AG10803 (cell line): ENCODE measurements around the gene RBMS3.
A peak's percentile ranks its signal among the peaks of the same experiment; 100 is the strongest.

Experiments
- DNase-seq: peaks from one replicate; pipeline ENCODE4 v3.0.0; 2010; ENCODE audit warnings: low read depth
- H3K4me3 ChIP-seq: 2 replicates; pipeline ENCODE4 v1.5.1; 2011; ENCODE audit warnings: mild to moderate bottlenecking, low read length, control low read depth
- TF ChIP-seq, protein P1 (sequence below): conservative IDR thresholded peaks from 2 replicates; pipeline ENCODE4 v1.5.1; 2011; ENCODE audit warnings: mild to moderate bottlenecking, low read length, control low read depth, inconsistent platforms

RBMS3 gene

DNA sequence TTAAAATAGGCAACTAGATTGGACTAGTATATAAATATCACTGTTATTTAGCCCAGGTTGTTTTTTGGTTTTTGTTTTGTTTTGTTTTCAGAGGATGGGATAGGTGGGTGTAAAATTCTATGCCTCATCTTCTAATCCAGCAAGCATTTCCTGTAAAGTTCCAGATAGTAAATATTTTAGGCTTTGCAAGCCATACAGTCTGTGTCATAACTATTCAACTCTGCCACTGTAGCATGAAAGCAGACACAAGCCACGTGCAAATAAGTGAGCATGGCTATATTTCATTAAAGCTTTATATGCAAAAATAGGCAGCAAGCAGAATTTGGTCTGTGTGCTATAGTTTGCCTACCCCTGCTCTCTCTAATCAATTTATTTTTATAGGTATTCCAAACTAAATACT, 668.3 kb downstream of the RBMS3 start:
- peak; percentile 47 for DNase-seq
- TF ChIP-seq, protein P1, sequence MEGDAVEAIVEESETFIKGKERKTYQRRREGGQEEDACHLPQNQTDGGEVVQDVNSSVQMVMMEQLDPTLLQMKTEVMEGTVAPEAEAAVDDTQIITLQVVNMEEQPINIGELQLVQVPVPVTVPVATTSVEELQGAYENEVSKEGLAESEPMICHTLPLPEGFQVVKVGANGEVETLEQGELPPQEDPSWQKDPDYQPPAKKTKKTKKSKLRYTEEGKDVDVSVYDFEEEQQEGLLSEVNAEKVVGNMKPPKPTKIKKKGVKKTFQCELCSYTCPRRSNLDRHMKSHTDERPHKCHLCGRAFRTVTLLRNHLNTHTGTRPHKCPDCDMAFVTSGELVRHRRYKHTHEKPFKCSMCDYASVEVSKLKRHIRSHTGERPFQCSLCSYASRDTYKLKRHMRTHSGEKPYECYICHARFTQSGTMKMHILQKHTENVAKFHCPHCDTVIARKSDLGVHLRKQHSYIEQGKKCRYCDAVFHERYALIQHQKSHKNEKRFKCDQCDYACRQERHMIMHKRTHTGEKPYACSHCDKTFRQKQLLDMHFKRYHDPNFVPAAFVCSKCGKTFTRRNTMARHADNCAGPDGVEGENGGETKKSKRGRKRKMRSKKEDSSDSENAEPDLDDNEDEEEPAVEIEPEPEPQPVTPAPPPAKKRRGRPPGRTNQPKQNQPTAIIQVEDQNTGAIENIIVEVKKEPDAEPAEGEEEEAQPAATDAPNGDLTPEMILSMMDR: no peak
- no peak overlapping the region for H3K4me3 ChIP-seq

GRCh38 chr3:29949940-29950616, 669.2 kb downstream of the RBMS3 start:
- peak; percentile 60 for DNase-seq
- TF ChIP-seq, protein P1: no peak
- H3K4me3 ChIP-seq: peak overlapping the region; percentile 20; the same call in 1 of the 2 replicates

DNA sequence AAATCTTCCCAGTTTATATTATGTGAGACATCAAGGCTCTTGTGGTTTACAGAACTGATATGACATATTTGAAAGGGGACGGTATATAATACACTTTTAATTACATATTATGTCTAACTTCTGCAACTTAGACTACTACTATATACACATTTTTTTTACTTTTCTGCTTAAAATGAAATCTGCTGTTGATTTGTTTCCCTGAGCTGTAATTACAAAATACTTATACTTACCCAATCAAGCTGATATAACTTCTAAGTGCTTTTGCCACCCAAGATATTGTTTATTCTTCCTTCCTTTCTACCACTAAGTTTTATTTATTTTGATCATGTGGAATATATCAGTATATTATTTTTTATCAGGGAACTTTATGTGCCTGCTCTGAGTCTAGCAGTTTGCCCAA, 671.6 kb downstream of the RBMS3 start:
- TF ChIP-seq, protein P1: no peak
- H3K4me3 ChIP-seq: no peak overlapping the region
- no peak for DNase-seq

DNA sequence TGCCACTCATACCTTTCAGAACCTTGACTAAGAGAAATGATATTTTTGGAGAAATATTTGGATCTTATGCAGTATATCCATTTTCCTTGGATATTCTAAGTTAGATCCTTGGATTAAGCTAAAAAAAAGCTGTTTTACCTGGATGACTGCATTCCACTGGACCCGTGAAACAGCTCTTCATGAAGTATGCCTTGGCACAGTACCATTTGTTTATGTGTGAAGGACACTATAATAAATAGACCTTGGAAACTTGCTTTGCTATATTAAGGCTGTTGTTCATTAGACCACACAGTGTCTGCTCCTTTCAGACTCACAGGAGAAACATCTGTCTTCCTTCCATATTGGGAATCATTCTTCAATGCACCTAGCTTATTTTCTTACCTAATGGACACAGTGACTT, 674.5 kb downstream of the RBMS3 start:
- H3K4me3 ChIP-seq: no peak overlapping the region
- no peak for DNase-seq

DNA sequence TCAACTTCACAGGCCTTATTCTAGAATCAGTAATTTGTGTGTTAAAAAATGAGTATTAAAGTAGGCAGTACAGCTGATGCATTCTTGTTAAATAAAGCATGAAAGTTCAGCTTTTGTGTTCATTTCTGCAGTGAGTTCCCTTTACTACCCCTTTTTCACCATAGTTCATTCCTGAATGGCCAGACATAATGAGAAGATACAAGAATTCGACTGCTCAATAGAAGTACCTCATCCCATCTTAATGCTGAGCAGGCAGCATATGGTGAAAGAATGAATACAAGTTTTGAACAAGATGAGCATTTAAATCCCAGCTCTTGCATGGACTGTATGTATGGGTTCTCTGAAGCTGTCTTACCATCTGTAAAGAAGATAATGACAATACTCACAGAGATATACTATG, 677.9 kb downstream of the RBMS3 start:
- TF ChIP-seq, protein P1: no peak
- H3K4me3 ChIP-seq: no peak overlapping the region
- no peak for DNase-seq

More for the DNA sequence above, 674.5 kb downstream of the RBMS3 start:
- TF ChIP-seq, protein P1: no peak

- DNase-seq: no peak
- TF ChIP-seq, protein P1: no peak
- H3K4me3 ChIP-seq: no peak overlapping the region
These were observed 691.0 kb downstream of the RBMS3 start for GRCh38 chr3:29971895-29972294.

DNA sequence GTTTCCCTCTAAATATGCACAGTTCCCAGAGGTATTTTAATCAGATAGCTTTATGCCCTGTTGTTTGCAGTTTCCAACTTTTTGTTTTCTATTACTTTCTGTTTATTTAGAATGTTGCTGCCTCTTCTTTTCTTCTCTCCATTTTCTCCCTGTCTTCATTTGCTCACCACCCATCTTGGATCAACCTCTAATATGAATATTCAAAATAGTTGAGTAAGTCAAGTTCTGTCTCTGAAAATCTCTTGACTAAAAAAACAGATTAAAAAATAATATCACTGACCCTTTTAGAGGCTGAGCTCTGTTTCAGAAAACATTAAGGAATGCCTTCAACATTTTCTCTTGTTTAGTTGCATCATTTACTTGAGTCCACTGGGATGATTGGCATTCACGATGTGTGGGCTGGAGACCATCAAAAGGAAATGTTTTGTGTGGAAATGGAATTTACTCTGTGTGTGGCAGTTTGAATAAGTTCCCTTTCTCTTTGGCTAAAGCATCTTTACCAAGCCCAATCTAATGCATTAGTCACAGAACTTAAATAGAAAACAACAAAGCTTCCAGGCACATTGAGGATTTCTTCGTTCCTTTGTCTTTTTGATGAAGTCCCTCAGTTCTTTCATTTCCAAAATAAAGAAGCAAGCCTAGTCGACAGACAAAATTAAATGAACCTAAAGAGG, 691.6 kb downstream of the RBMS3 start:
- no peak overlapping the region for H3K4me3 ChIP-seq
- peak; percentile 95 for DNase-seq
- TF ChIP-seq, protein P1: no peak
